Choroid plexus epithelial cell (primary cell): ENCODE measurements around the gene PI4K2A.

Experiments used
- DNase-seq: peaks from one replicate; pipeline ENCODE4 v3.0.0-alpha.2; 2010; ENCODE audit warnings: low read depth
- H3K4me3 ChIP-seq: 2 replicates; pipeline ENCODE4 v1.5.1; 2011; ENCODE audit warnings: low read depth, mild to moderate bottlenecking, control low read depth, low read length, moderate library complexity
- CTCF ChIP-seq: conservative IDR thresholded peaks from 2 replicates; pipeline ENCODE4 v1.5.1; 2011; ENCODE audit warnings: low read depth, mild to moderate bottlenecking, control low read depth, inconsistent platforms, low read length, moderate library complexity

Gene PI4K2A

GRCh38 chr10:97656777-97657176 is 16.3 kb downstream of the PI4K2A start:
- no peak for TF ChIP-seq CTCF
- H3K4me3 ChIP-seq: no peak overlapping the region
- no peak for DNase-seq

- DNase-seq: peak; percentile 90
- H3K4me3 ChIP-seq: no peak overlapping the region
- no peak for TF ChIP-seq CTCF
These were observed 19.1 kb downstream of the PI4K2A start for GRCh38 chr10:97659589-97659988.

GRCh38 chr10:97664282-97664850 is 23.9 kb downstream of the PI4K2A start:
- DNase-seq: no peak
- no peak overlapping the region for H3K4me3 ChIP-seq
- no peak for TF ChIP-seq CTCF

- H3K4me3 ChIP-seq: no peak overlapping the region
- no peak for DNase-seq
- TF ChIP-seq CTCF: no peak
These were observed 26.5 kb downstream of the PI4K2A start for GRCh38 chr10:97666992-97667391.

- TF ChIP-seq CTCF: no peak
- no peak for DNase-seq
- H3K4me3 ChIP-seq: no peak overlapping the region
These were observed 27.0 kb downstream of the PI4K2A start for GRCh38 chr10:97667463-97667862.

GRCh38 chr10:97669571-97669970 is 29.1 kb downstream of the PI4K2A start:
- no peak overlapping the region for H3K4me3 ChIP-seq
- peak; percentile 81 for DNase-seq
- TF ChIP-seq CTCF: no peak

GRCh38 chr10:97673736-97674525 is 33.5 kb downstream of the PI4K2A start:
- H3K4me3 ChIP-seq: no peak overlapping the region
- no peak for TF ChIP-seq CTCF
- peak; percentile 76 for DNase-seq
